H1 (cell line): ENCODE measurements around the gene SERPINH1. TPM values are rescaled to one million over a fixed set of nuclear protein-coding genes. Genes with fewer than 3 reads are reported as not detected.

Source experiments
- CTCF ChIA-PET: fragments of 300-600 bp; sonication (Branson Sonifier 250); formaldehyde crosslinking; loops from one replicate; lab custom pipeline; 2021; ENCODE audit not compliant: partially characterized antibody; lab: Charles Lee
- POLR2A ChIA-PET: fragments of 300-600 bp; sonication (Branson Sonifier 250); formaldehyde crosslinking; loops from one replicate; lab custom pipeline; 2021; ENCODE audit warnings: inconsistent platforms; ENCODE audit not compliant: partially characterized antibody; lab: Charles Lee
- DNase-seq, 2 experiments: peaks; one replicate each; pipeline versions ENCODE4 v3.0.0 to v3.0.0-alpha.2; 2010 to 2022; ENCODE audit warnings: low spot score in 2 of 2, low read depth in 1 of 2, mixed read lengths in 1 of 2
- FAIRE-seq: peaks from 2 replicates; lab custom pipeline; 2011; peaks lifted over from hg19 to GRCh38; lab: Jason Lieb, UNC
- H2AFZ ChIP-seq: 2 replicates; pipeline ENCODE4 v1.8.1; 2012; ENCODE audit warnings: low read length, inconsistent platforms
- H2AK5ac ChIP-seq: 2 replicates; pipeline ENCODE4 v1.6.1; 2013; ENCODE audit warnings: low read depth, low read length
- H2BK120ac ChIP-seq: replicated peaks from 2 replicates; pipeline ENCODE3; 2013; ENCODE audit warnings: low read depth, low read length, inconsistent platforms
- H2BK12ac ChIP-seq: 2 replicates; pipeline ENCODE4 v1.6.1; 2013; ENCODE audit warnings: low read depth, low read length
- H2BK15ac ChIP-seq: 2 replicates; pipeline ENCODE4 v1.6.1; 2013; ENCODE audit warnings: low read length
- H2BK20ac ChIP-seq: 2 replicates; pipeline ENCODE4 v1.6.1; 2013; ENCODE audit warnings: low read length
- H2BK5ac ChIP-seq: 2 replicates; pipeline ENCODE4 v1.6.1; 2013; ENCODE audit warnings: low read depth, low read length
- H3K14ac ChIP-seq: 2 replicates; pipeline ENCODE4 v1.6.1; 2013; ENCODE audit warnings: inconsistent platforms; ENCODE audit not compliant: insufficient read length
- H3K18ac ChIP-seq: 2 replicates; pipeline ENCODE4 v1.6.1; 2013; ENCODE audit warnings: low read length; ENCODE audit errors: extremely low read depth
- H3K23ac ChIP-seq: 2 replicates; pipeline ENCODE4 v1.6.1; 2013; ENCODE audit warnings: inconsistent platforms; ENCODE audit not compliant: insufficient read length
- H3K23me2 ChIP-seq: 2 replicates; pipeline ENCODE4 v1.6.1; 2013; ENCODE audit warnings: low read depth, low read length
- H3K27ac ChIP-seq: 2 replicates; pipeline ENCODE4 v1.6.1; 2011; ENCODE audit warnings: low read depth, low read length, inconsistent platforms
- H3K27me3 ChIP-seq, 4 experiments: replicated peaks in 1 of 4; 1 replicate in 1 of 4; 2 replicates in 3 of 4; pipeline versions ENCODE4 v1.6.1 to v1.8.1; 2011 to 2013; ENCODE audit warnings: low read length in 3 of 4, mild to moderate bottlenecking in 3 of 4, inconsistent platforms in 2 of 4, mixed read lengths in 2 of 4, moderate library complexity in 1 of 4; ENCODE audit not compliant: control insufficient read depth in 3 of 4, insufficient read depth in 3 of 4; ENCODE audit errors: extremely low read depth in 1 of 4
- H3K36me3 ChIP-seq, 4 experiments: 2 replicates each; pipeline versions ENCODE4 v1.6.1 to v1.8.1; 2011 to 2013; ENCODE audit warnings: mild to moderate bottlenecking in 4 of 4, low read length in 3 of 4, moderate library complexity in 2 of 4, control low read depth in 1 of 4, inconsistent platforms in 1 of 4; ENCODE audit not compliant: insufficient read depth in 4 of 4, control insufficient read depth in 2 of 4
- H3K4ac ChIP-seq: replicated peaks from 2 replicates; pipeline ENCODE3; 2013; ENCODE audit warnings: low read length, low read depth, mixed read lengths, inconsistent platforms; ENCODE audit not compliant: insufficient read length
- H3K4me1 ChIP-seq, 4 experiments: replicated peaks in 1 of 4; 1 replicate in 1 of 4; 2 replicates in 3 of 4; pipeline versions ENCODE4 v1.6.1 to v1.8.1; 2011 to 2013; ENCODE audit warnings: low read length in 3 of 4, inconsistent platforms in 2 of 4, mixed read lengths in 1 of 4; ENCODE audit not compliant: insufficient read depth in 4 of 4, control insufficient read depth in 3 of 4
- H3K4me2 ChIP-seq, 2 experiments: 2 replicates each; pipeline versions ENCODE4 v1.6.1 to v1.8.1; 2011 to 2013; ENCODE audit warnings: low read depth in 2 of 2, low read length in 2 of 2, control low read depth in 1 of 2, inconsistent platforms in 1 of 2, mild to moderate bottlenecking in 1 of 2; ENCODE audit not compliant: insufficient read depth in 1 of 2
- H3K4me3 ChIP-seq, 4 experiments: fragments of 200-600, 300-600 bp in 1 of 4; sonication (generic), shearing (Covaris generic), sonication (Bioruptor Twin) in 1 of 4; 2 replicates each; pipeline versions ENCODE4 v1.5.1 to v1.8.1; 2011 to 2016; ENCODE audit warnings: low read length in 4 of 4, low read depth in 3 of 4, control low read depth in 2 of 4, inconsistent platforms in 2 of 4, mild to moderate bottlenecking in 2 of 4, mixed read lengths in 1 of 4, moderate library complexity in 1 of 4; ENCODE audit not compliant: insufficient read depth in 2 of 4; ENCODE audit errors: extremely low read depth in 1 of 4
- H3K56ac ChIP-seq: replicated peaks from 2 replicates; pipeline ENCODE3; 2013; ENCODE audit warnings: low read depth, mild to moderate bottlenecking, mixed read lengths, low read length, inconsistent platforms; ENCODE audit not compliant: insufficient read length
- H3K79me1 ChIP-seq: 2 replicates; pipeline ENCODE4 v1.6.1; 2013; ENCODE audit warnings: low read depth, low read length, control low read depth
- H3K79me2 ChIP-seq, 2 experiments: 2 replicates each; pipeline versions ENCODE4 v1.6.1 to v1.8.1; 2012 to 2013; ENCODE audit warnings: low read length in 2 of 2, mild to moderate bottlenecking in 2 of 2, inconsistent platforms in 1 of 2; ENCODE audit not compliant: insufficient read depth in 2 of 2, control insufficient read depth in 1 of 2
- H3K9ac ChIP-seq, 4 experiments: replicated peaks in 1 of 4; 1 replicate in 1 of 4; 2 replicates in 3 of 4; pipeline versions ENCODE4 v1.6.1 to v1.8.1; 2011 to 2013; ENCODE audit warnings: low read depth in 3 of 4, low read length in 3 of 4, control low read depth in 2 of 4, mild to moderate bottlenecking in 2 of 4, moderate library complexity in 2 of 4, inconsistent platforms in 1 of 4; ENCODE audit errors: extremely low read depth in 1 of 4
- H3K9me3 ChIP-seq, 2 experiments: 2 replicates each; pipeline versions ENCODE4 v1.6.1 to v1.8.1; 2012 to 2013; ENCODE audit warnings: mild to moderate bottlenecking in 2 of 2, moderate library complexity in 2 of 2, control low read depth in 1 of 2, inconsistent platforms in 1 of 2, low read depth in 1 of 2, low read length in 1 of 2, mixed read lengths in 1 of 2; ENCODE audit not compliant: insufficient read depth in 2 of 2
- H4K20me1 ChIP-seq, 2 experiments: replicated peaks in 1 of 2; 2 replicates each; pipeline versions ENCODE3 to v1.8.1; 2011 to 2013; ENCODE audit warnings: inconsistent platforms in 2 of 2, low read length in 2 of 2, mild to moderate bottlenecking in 1 of 2; ENCODE audit not compliant: insufficient read depth in 2 of 2, control insufficient read depth in 1 of 2
- H4K5ac ChIP-seq: 2 replicates; pipeline ENCODE4 v1.6.1; 2013; ENCODE audit warnings: low read length, low read depth, mixed read lengths, inconsistent platforms; ENCODE audit not compliant: insufficient read length
- H4K8ac ChIP-seq: 2 replicates; pipeline ENCODE4 v1.8.0; 2013; ENCODE audit warnings: mild to moderate bottlenecking, moderate library complexity, low read length, inconsistent platforms; ENCODE audit not compliant: insufficient read depth; ENCODE audit errors: extremely low read depth
- H4K91ac ChIP-seq: replicated peaks from 2 replicates; pipeline ENCODE3; 2013; ENCODE audit warnings: low read length, mixed read lengths, inconsistent platforms; ENCODE audit not compliant: insufficient read length
- BACH1 ChIP-seq: IDR thresholded peaks from 2 replicates; pipeline ENCODE4 v1.6.1; 2012; ENCODE audit warnings: low read length, improper control_type of control experiment
- CTBP2 ChIP-seq: IDR thresholded peaks from 2 replicates; pipeline ENCODE4 v1.7.0; 2011; ENCODE audit warnings: borderline replicate concordance, mild to moderate bottlenecking, moderate library complexity, mixed read lengths, low read length; ENCODE audit not compliant: insufficient read depth, insufficient read length
- CTCF ChIP-seq, 3 experiments: IDR thresholded peaks; 1 replicate in 2 of 3; 2 replicates in 1 of 3; pipeline versions ENCODE4 v1.5.1 to v1.6.1; 2011; ENCODE audit warnings: low read length in 3 of 3, mild to moderate bottlenecking in 3 of 3, inconsistent platforms in 2 of 3, low read depth in 1 of 3, moderate library complexity in 1 of 3; ENCODE audit not compliant: insufficient read depth in 1 of 3; ENCODE audit errors: control extremely low read depth in 1 of 3
- GTF2F1 ChIP-seq: IDR thresholded peaks from 2 replicates; pipeline ENCODE4 v1.6.1; 2012; ENCODE audit warnings: low read depth, low read length, improper control_type of control experiment, borderline replicate concordance
- NANOG ChIP-seq: IDR thresholded peaks from 2 replicates; pipeline ENCODE4 v1.6.1; 2011; ENCODE audit warnings: low read length, low read depth, mild to moderate bottlenecking, inconsistent platforms; ENCODE audit not compliant: insufficient read depth, poor library complexity, severe bottlenecking
- RAD21 ChIP-seq, 2 experiments: IDR thresholded peaks in 1 of 2; conservative IDR thresholded peaks in 1 of 2; 2 replicates each; pipeline ENCODE4 v1.6.1; 2011; ENCODE audit warnings: low read depth in 2 of 2, low read length in 2 of 2, improper control_type of control experiment in 1 of 2, inconsistent platforms in 1 of 2, mild to moderate bottlenecking in 1 of 2, moderate library complexity in 1 of 2
- RBBP5 ChIP-seq: IDR thresholded peaks from 2 replicates; pipeline ENCODE4 v1.7.1; 2012; ENCODE audit warnings: low read depth, mild to moderate bottlenecking, inconsistent platforms, low read length, moderate library complexity, borderline replicate concordance
- SP4 ChIP-seq: IDR thresholded peaks from 2 replicates; pipeline ENCODE4 v1.6.1; 2012; ENCODE audit warnings: low read length, inconsistent platforms
- SRF ChIP-seq: IDR thresholded peaks from 2 replicates; pipeline ENCODE4 v1.6.1; 2011; ENCODE audit warnings: mild to moderate bottlenecking, low read depth, low read length, moderate library complexity
- TAF1 ChIP-seq: IDR thresholded peaks from 2 replicates; pipeline ENCODE4 v1.6.1; 2011; ENCODE audit warnings: mild to moderate bottlenecking, low read depth, low read length
- ZNF274 ChIP-seq: IDR thresholded peaks from 2 replicates; pipeline ENCODE4 v1.7.0; 2012; ENCODE audit warnings: low read length, borderline replicate concordance; ENCODE audit errors: extremely low read depth
- WGBS, 2 experiments: shearing (Covaris generic) in 1 of 2; methylation state at CpG; one replicate each; pipeline versions ENCODE4 v1.1.6 to v1.1.7; 2013 to 2015; ENCODE audit warnings: low lambda C conversion rate in 2 of 2, mixed read lengths in 2 of 2, inconsistent platforms in 1 of 2, low coverage in 1 of 2, missing lambda C conversion rate in 1 of 2; ENCODE audit not compliant: insufficient replicate concordance in 2 of 2, insufficient coverage in 1 of 2, insufficient read length in 1 of 2; ENCODE audit errors: extremely low coverage in 1 of 2, missing lambda C conversion rate in 1 of 2; 5-methylcytosine and 5-hydroxymethylcytosine counted together
- polyA plus RNA-seq, 7 experiments: library from polyadenylated mRNA; depleted of rRNA in 3 of 7; stranded (reverse) in 5 of 7; unstranded in 2 of 7; fragments of >200 nt in 5 of 7; fragments of 200-250 nt in 2 of 7; gene quantifications; 1 replicate in 5 of 7; 2 replicates in 1 of 7; 4 replicates in 1 of 7; pipeline versions ENCODE4 v1.2.1 to v1.2.3, GENCODE V29; 2011 to 2013; ENCODE audit warnings: missing spikeins in 2 of 7, mixed read lengths in 2 of 7
- total RNA-seq: library from RNA; stranded (reverse); fragmentation: NEBNext Ultra II Directional; extraction: Animal tissue kit (Norgen Biotek cat#: 25700); gene quantifications from 2 replicates; pipeline ENCODE4 v1.2.1, GENCODE V29; 2021

SERPINH1 gene
- total and polyA plus RNA-seq, 2 of the 8 experiments (the other 6 are each of a cell fraction or from before 2014, with no cell fraction given) = 420 to 621 TPM

- H2BK5ac ChIP-seq = no peak overlapping the region
- CTCF ChIA-PET = interaction anchor here (0.7 to 9.3 kb wide), 4 partner anchors 12 to 206 kb away, joined by 3 to 74 read pairs (median 3); no protein-coding TSS in a partner anchor
- TF ChIP-seq BACH1 = no peak
- TF ChIP-seq ZNF274 = no peak
- no peak for TF ChIP-seq RBBP5
- TF ChIP-seq SRF = no peak
- no peak for TF ChIP-seq RAD21 (IDR thresholded peaks at IDR 0.05 in 1 of 2, conservative IDR thresholded peaks at IDR 0.05 in 1 of 2; ENCODE audit: low read depth in 2 of 2, low read length in 2 of 2)
- TF ChIP-seq TAF1 = no peak
- no peak for TF ChIP-seq CTBP2
- TF ChIP-seq CTCF (IDR thresholded peaks at IDR 0.05; ENCODE audit: control extremely low read depth in 1 of 3, insufficient read depth in 1 of 3, low read depth in 1 of 3, low read length in 3 of 3) = no peak
- TF ChIP-seq GTF2F1 = no peak
- TF ChIP-seq NANOG = no peak
- TF ChIP-seq SP4 = no peak
Measured at GRCh38 chr11:75589051-75589450, 27.0 kb downstream of the SERPINH1 start.

More at GRCh38 chr11:75589051-75589450, 27.0 kb downstream of the SERPINH1 start:
- Histone ChIP-seq H3K36me3 (no peaks in the 10 kb centered on the region), H3K18ac (no peak overlapping the region), H3K9me3 (no peaks in the 10 kb centered on the region), H3K27ac (no peak overlapping the region), H3K4me2 (no peak overlapping the region), H3K14ac (no peak overlapping the region), H3K4me3 (no peak overlapping the region), H2AFZ (no peak overlapping the region), H2AK5ac (no peak overlapping the region; the same call in 1 of the 2 replicates), H4K91ac (no peak overlapping the region), H2BK15ac (no peak overlapping the region), H3K79me2 (no peaks in the 10 kb centered on the region), H3K23ac (no peak overlapping the region), H3K9ac (no peak overlapping the region), H3K4me1 (peaks cover 0 to 5% (median 4%) of the 10 kb centered on the region in 4 experiments; a peak in 5 of 7 replicates), H2BK12ac (no peak overlapping the region), H3K27me3 (no peaks in the 10 kb centered on the region), H3K23me2 (no peaks in the 10 kb centered on the region; the same call in 1 of the 2 replicates), H2BK120ac (no peak overlapping the region), H4K5ac (no peak overlapping the region), H3K4ac (no peak overlapping the region), H3K56ac (no peak overlapping the region), H4K20me1 (no peaks in the 10 kb centered on the region), H2BK20ac (no peak overlapping the region), H4K8ac (no peak overlapping the region), H3K79me1 (no peaks in the 10 kb centered on the region; the same call in 1 of the 2 replicates)
- 91% methylated on average over 7 of the region's 7 CpGs; no CpG with 5 or more reads in 1 of the 2 experiments for WGBS, 2 experiments
- FAIRE-seq (no peak), DNase-seq (no peak)
- POLR2A ChIA-PET = interaction anchor here (35.1 kb wide), 1 partner anchor 26 kb away, joined by 1120 read pairs; the partner anchor contains the start of gene SERPINH1
